WTC11 (cell line): ENCODE measurements around the gene HOXB3. TPM values are rescaled to one million over a fixed set of nuclear protein-coding genes. Genes with fewer than 3 reads are reported as not detected.

Experiments used
- ATAC-seq: fragments of 200-7000 bp; cut with Tn5 transposase; 2 replicates; pipeline ENCODE4 v1.10.0; 2021; ENCODE audit warnings: mild to moderate bottlenecking, moderate library complexity
- CTCF ChIA-PET: fragments of 300-600 bp; sonication (Branson Sonifier 250); formaldehyde crosslinking; loops from one replicate; lab custom pipeline; 2021; ENCODE audit warnings: antibody characterized with exemption; lab: Charles Lee
- POLR2A ChIA-PET: fragments of 350-600 bp; sonication (Branson Sonifier 250); formaldehyde crosslinking; loops from one replicate; lab custom pipeline; 2021; ENCODE audit warnings: antibody characterized with exemption; lab: Charles Lee
- DNase-seq: peaks from one replicate; pipeline ENCODE4 v3.0.0; 2021; ENCODE audit warnings: low spot score
- H3K27ac Mint-ChIP-seq: 2 replicates; pipeline ENCODE4 v1.8.0; 2021; ENCODE audit warnings: mixed read lengths
- H3K27me3 Mint-ChIP-seq: 2 replicates; pipeline ENCODE4 v1.8.0; 2021; ENCODE audit warnings: low read depth, mild to moderate bottlenecking, moderate library complexity, mixed read lengths
- H3K36me3 Mint-ChIP-seq: 2 replicates; pipeline ENCODE4 v1.8.0; 2021; ENCODE audit warnings: mixed read lengths
- H3K4me1 Mint-ChIP-seq: 2 replicates; pipeline ENCODE4 v1.8.0; 2022; ENCODE audit warnings: mixed read lengths
- H3K4me3 Mint-ChIP-seq: 2 replicates; pipeline ENCODE4 v1.8.0; 2021; ENCODE audit warnings: mild to moderate bottlenecking, moderate library complexity, mixed read lengths
- H3K9me3 Mint-ChIP-seq: 2 replicates; pipeline ENCODE4 v1.8.0; 2021; ENCODE audit warnings: mixed read lengths
- EMX1 ChIP-seq: fragments of 250-450 bp; sonication (Bioruptor Pico); IDR thresholded peaks from 2 replicates; pipeline ENCODE4 v1.8.0; 2021; ENCODE audit warnings: mild to moderate bottlenecking
- ERG ChIP-seq: fragments of 250-450 bp; sonication (Bioruptor Pico); IDR thresholded peaks from 2 replicates; pipeline ENCODE4 v1.8.0; 2021; ENCODE audit warnings: mild to moderate bottlenecking
- ETV6 ChIP-seq: sonication (generic); formaldehyde crosslinking; IDR thresholded peaks from 2 replicates; pipeline ENCODE4 v1.8.1; 2022; ENCODE audit warnings: mild to moderate bottlenecking, missing genetic modification reagents
- FOXK1 ChIP-seq: sonication (generic); formaldehyde crosslinking; IDR thresholded peaks from 2 replicates; pipeline ENCODE4 v1.8.0; 2022; ENCODE audit warnings: mild to moderate bottlenecking, moderate library complexity, missing genetic modification reagents
- GTF2I ChIP-seq: fragments of 250-450 bp; sonication (Bioruptor Pico); conservative IDR thresholded peaks from 2 replicates; pipeline ENCODE4 v1.4.0; 2021; ENCODE audit warnings: mild to moderate bottlenecking
- HMGA2 ChIP-seq: fragments of 250-450 bp; sonication (Bioruptor Pico); IDR thresholded peaks from 2 replicates; pipeline ENCODE4 v1.4.0; 2021; ENCODE audit warnings: mild to moderate bottlenecking, moderate library complexity
- IRF1 ChIP-seq: sonication (generic); formaldehyde crosslinking; IDR thresholded peaks from 2 replicates; pipeline ENCODE4 v1.8.0; 2023; ENCODE audit warnings: missing genetic modification reagents
- MLX ChIP-seq: sonication (generic); formaldehyde crosslinking; IDR thresholded peaks from 2 replicates; pipeline ENCODE4 v1.8.1; 2023; ENCODE audit warnings: mild to moderate bottlenecking, missing genetic modification reagents, moderate library complexity
- NFYB ChIP-seq: sonication (generic); formaldehyde crosslinking; conservative IDR thresholded peaks from 2 replicates; pipeline ENCODE4 v1.8.0; 2022; ENCODE audit warnings: low read depth, missing genetic modification reagents
- NR1H2 ChIP-seq: sonication (generic); formaldehyde crosslinking; IDR thresholded peaks from 2 replicates; pipeline ENCODE4 v1.9.0; 2021; ENCODE audit warnings: mild to moderate bottlenecking, moderate library complexity, missing genetic modification reagents
- SOX15 ChIP-seq: fragments of 250-450 bp; sonication (Bioruptor Pico); IDR thresholded peaks from 2 replicates; pipeline ENCODE4 v1.9.0; 2021; ENCODE audit warnings: mild to moderate bottlenecking
- SP1 ChIP-seq: sonication (generic); formaldehyde crosslinking; conservative IDR thresholded peaks from 2 replicates; pipeline ENCODE4 v1.8.1; 2022; ENCODE audit warnings: missing genetic modification reagents
- TEAD4 ChIP-seq: sonication (generic); formaldehyde crosslinking; IDR thresholded peaks from 2 replicates; pipeline ENCODE4 v1.8.0; 2022; ENCODE audit warnings: mild to moderate bottlenecking, missing genetic modification reagents
- TP53 ChIP-seq: sonication (generic); formaldehyde crosslinking; IDR thresholded peaks from 2 replicates; pipeline ENCODE4 v1.8.1; 2023; ENCODE audit warnings: mild to moderate bottlenecking, missing genetic modification reagents
- ZBTB43 ChIP-seq: sonication (generic); formaldehyde crosslinking; IDR thresholded peaks from 2 replicates; pipeline ENCODE4 v1.8.1; 2023; ENCODE audit warnings: mild to moderate bottlenecking, missing genetic modification reagents
- total RNA-seq: library from RNA; stranded (reverse); gene quantifications from 3 replicates; pipeline ENCODE4 v1.2.3, GENCODE V29; 2021
- TF ChIP-seq, protein P1 (sequence below): fragments of 200-600 bp; IDR thresholded peaks from 2 replicates; pipeline ENCODE4 v1.8.0; 2022; ENCODE audit warnings: antibody characterized with exemption
- TF ChIP-seq, protein P2 (sequence below): fragments of 250-450 bp; sonication (Bioruptor Pico); IDR thresholded peaks from 2 replicates; pipeline ENCODE4 v1.9.0; 2021; ENCODE audit warnings: mild to moderate bottlenecking
- TF ChIP-seq, protein P3 (sequence below): fragments of 250-450 bp; sonication (Bioruptor Pico); IDR thresholded peaks from 2 replicates; pipeline ENCODE4 v1.9.0; 2021; ENCODE audit warnings: mild to moderate bottlenecking, borderline replicate concordance

HOXB3 gene
- total RNA-seq, 1 experiment from 2014 or later: 0.09 TPM

- ChIA-PET POLR2A (no interaction called here), CTCF (interaction anchor here (0.7 kb wide), 1 partner anchor 10 kb away, joined by 3 read pairs; no protein-coding TSS in a partner anchor)
- H3K27ac Mint-ChIP-seq: no peak overlapping the region
- H3K36me3 Mint-ChIP-seq: no peaks in the 10 kb centered on the region; the same call in 1 of the 2 replicates
- ATAC-seq: no peak
- peaks cover 100% of the 10 kb centered on the region; the same call in 1 of the 2 replicates for H3K27me3 Mint-ChIP-seq
- H3K4me3 Mint-ChIP-seq: no peak overlapping the region
- TF ChIP-seq NFYB: no peak
- no peak for TF ChIP-seq MLX (CRISPR knock-in tag)
- TF ChIP-seq ERG: no peak
- no peak for TF ChIP-seq IRF1
- no peak for TF ChIP-seq TP53
- no peak for TF ChIP-seq HMGA2 (CRISPR knock-in tag)
- no peak for DNase-seq
- no peaks in the 10 kb centered on the region for H3K9me3 Mint-ChIP-seq
- peaks cover 20% of the 10 kb centered on the region for H3K4me1 Mint-ChIP-seq
Measured at GRCh38 chr17:48630925-48631692, 41.1 kb upstream of the HOXB3 start.

- ChIA-PET CTCF (no interaction called here), POLR2A (no interaction called here)
- peaks cover 100% of the 10 kb centered on the region; the same call in 1 of the 2 replicates for H3K27me3 Mint-ChIP-seq
- no peak for ATAC-seq
- TF ChIP-seq ZBTB43 (CRISPR knock-in tag) (no peak), FOXK1 (CRISPR knock-in tag) (no peak), SOX15 (CRISPR knock-in tag) (no peak), TP53 (no peak)
- TF ChIP-seq, protein P1, sequence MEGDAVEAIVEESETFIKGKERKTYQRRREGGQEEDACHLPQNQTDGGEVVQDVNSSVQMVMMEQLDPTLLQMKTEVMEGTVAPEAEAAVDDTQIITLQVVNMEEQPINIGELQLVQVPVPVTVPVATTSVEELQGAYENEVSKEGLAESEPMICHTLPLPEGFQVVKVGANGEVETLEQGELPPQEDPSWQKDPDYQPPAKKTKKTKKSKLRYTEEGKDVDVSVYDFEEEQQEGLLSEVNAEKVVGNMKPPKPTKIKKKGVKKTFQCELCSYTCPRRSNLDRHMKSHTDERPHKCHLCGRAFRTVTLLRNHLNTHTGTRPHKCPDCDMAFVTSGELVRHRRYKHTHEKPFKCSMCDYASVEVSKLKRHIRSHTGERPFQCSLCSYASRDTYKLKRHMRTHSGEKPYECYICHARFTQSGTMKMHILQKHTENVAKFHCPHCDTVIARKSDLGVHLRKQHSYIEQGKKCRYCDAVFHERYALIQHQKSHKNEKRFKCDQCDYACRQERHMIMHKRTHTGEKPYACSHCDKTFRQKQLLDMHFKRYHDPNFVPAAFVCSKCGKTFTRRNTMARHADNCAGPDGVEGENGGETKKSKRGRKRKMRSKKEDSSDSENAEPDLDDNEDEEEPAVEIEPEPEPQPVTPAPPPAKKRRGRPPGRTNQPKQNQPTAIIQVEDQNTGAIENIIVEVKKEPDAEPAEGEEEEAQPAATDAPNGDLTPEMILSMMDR: no peak
- TF ChIP-seq, protein P2, sequence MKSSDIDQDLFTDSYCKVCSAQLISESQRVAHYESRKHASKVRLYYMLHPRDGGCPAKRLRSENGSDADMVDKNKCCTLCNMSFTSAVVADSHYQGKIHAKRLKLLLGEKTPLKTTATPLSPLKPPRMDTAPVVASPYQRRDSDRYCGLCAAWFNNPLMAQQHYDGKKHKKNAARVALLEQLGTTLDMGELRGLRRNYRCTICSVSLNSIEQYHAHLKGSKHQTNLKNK: no peak
- H3K27ac Mint-ChIP-seq: no peak overlapping the region
- H3K4me1 Mint-ChIP-seq: peaks cover 23% of the 10 kb centered on the region
- no peak for DNase-seq
- no peak overlapping the region for H3K4me3 Mint-ChIP-seq
- no peaks in the 10 kb centered on the region; the same call in 1 of the 2 replicates for H3K36me3 Mint-ChIP-seq
- H3K9me3 Mint-ChIP-seq: no peaks in the 10 kb centered on the region
Measured at GRCh38 chr17:48630009-48630924, 40.2 kb upstream of the HOXB3 start.

DNA sequence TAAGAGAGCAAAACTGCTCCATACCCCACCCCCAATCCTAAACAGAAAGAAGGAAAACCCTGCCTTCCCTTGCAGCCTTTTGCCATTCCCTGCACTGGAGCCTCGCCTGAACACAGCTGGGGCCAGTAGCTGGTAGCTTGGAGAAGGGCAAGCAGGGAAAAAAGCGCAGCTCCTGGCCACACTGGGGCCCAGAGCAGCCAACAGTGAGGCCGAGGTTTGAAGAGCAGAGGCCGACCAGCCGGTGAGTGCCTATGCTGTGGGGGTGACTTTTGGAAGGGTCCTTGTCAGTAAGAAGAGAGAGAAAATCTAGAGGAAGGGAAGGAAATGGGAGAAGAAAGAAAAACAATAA lies 39.3 kb upstream of the HOXB3 start:
- Mint-ChIP-seq H3K27ac (no peak overlapping the region), H3K4me3 (no peak overlapping the region), H3K27me3 (peaks cover 100% of the 10 kb centered on the region; the same call in 1 of the 2 replicates), H3K4me1 (peaks cover 23% of the 10 kb centered on the region), H3K36me3 (no peaks in the 10 kb centered on the region; the same call in 1 of the 2 replicates), H3K9me3 (no peaks in the 10 kb centered on the region)
- DNase-seq: no peak
- no peak for ATAC-seq
- ChIA-PET POLR2A (no interaction called here), CTCF (interaction anchor here (0.6 to 1.1 kb wide), 2 partner anchors 11 to 36 kb away, joined by 3 read pairs; partner anchors contain the start of gene HOXB5)
- TF ChIP-seq TEAD4 (CRISPR knock-in tag): no peak
- TF ChIP-seq ETV6 (CRISPR knock-in tag): no peak
- no peak for TF ChIP-seq EMX1 (CRISPR knock-in tag)
- TF ChIP-seq SP1 (CRISPR knock-in tag): no peak
- TF ChIP-seq GTF2I (CRISPR knock-in tag): no peak
- no peak for TF ChIP-seq NR1H2 (CRISPR knock-in tag)
- TF ChIP-seq, protein P3, sequence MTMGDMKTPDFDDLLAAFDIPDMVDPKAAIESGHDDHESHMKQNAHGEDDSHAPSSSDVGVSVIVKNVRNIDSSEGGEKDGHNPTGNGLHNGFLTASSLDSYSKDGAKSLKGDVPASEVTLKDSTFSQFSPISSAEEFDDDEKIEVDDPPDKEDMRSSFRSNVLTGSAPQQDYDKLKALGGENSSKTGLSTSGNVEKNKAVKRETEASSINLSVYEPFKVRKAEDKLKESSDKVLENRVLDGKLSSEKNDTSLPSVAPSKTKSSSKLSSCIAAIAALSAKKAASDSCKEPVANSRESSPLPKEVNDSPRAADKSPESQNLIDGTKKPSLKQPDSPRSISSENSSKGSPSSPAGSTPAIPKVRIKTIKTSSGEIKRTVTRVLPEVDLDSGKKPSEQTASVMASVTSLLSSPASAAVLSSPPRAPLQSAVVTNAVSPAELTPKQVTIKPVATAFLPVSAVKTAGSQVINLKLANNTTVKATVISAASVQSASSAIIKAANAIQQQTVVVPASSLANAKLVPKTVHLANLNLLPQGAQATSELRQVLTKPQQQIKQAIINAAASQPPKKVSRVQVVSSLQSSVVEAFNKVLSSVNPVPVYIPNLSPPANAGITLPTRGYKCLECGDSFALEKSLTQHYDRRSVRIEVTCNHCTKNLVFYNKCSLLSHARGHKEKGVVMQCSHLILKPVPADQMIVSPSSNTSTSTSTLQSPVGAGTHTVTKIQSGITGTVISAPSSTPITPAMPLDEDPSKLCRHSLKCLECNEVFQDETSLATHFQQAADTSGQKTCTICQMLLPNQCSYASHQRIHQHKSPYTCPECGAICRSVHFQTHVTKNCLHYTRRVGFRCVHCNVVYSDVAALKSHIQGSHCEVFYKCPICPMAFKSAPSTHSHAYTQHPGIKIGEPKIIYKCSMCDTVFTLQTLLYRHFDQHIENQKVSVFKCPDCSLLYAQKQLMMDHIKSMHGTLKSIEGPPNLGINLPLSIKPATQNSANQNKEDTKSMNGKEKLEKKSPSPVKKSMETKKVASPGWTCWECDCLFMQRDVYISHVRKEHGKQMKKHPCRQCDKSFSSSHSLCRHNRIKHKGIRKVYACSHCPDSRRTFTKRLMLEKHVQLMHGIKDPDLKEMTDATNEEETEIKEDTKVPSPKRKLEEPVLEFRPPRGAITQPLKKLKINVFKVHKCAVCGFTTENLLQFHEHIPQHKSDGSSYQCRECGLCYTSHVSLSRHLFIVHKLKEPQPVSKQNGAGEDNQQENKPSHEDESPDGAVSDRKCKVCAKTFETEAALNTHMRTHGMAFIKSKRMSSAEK (CRISPR knock-in tag): no peak
